Kidney capillary endothelial cell (primary cell): ENCODE data around the gene TXNDC5.
A peak's percentile ranks its signal among the peaks of the same experiment; 100 is the strongest.

ENCODE experiments used
- DNase-seq: peaks from one replicate; pipeline ENCODE4 v3.0.0-alpha.2; 2018; ENCODE audit warnings: low spot score

The TXNDC5 gene

GRCh38 chr6:7910654-7911344, at the start of gene TXNDC5:
TXNDC5 (minus strand) TSS chr6:7910788; CDS start chr6:7910776, 12 bp downstream.
- peak; percentile 44 for DNase-seq

DNA sequence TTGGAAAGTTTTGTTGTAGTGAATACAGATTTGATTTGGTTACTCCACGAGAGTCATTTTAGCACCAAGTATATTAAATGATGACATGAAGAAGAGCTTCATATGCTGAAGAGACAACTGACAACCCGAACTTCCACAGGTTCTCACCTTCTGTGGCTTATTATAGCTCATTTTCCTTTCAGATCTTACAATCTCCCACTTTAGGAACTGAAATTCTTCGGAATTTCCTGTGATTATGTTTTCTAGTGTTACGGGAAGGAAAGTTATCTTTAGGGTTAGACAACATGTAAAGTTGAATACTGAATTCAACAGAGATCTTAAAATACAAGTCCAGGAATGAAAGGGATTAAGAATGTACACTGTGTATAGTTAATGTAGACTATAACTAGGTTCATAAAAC, 49.6 kb upstream of the TXNDC5 start:
- no peak for DNase-seq

- no peak for DNase-seq
Observed at GRCh38 chr6:7959453-7959852, 48.9 kb upstream of the TXNDC5 start.

- DNase-seq, result no peak
Observed at GRCh38 chr6:7958464-7958863, 47.9 kb upstream of the TXNDC5 start.

DNA sequence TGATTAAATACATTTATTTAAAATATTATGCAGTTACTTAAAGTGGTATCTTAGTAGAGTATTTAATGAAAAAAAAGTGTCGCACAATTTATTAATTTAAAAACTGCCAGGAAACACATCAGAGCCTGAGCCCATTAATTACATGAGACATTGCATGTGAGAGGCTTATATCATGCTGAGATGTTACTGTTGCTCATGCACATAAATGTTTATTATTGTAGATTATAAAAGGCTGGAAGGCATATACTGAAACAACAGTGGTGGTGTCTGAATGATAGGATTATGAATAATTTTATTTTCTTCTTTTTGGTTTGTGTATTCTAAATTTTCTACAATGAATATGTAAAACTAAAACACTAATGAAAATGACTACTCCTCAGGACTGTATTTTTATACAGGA, 45.7 kb upstream of the TXNDC5 start:
- no peak for DNase-seq

GRCh38 chr6:7954477-7955200, 44.1 kb upstream of the TXNDC5 start:
- no peak for DNase-seq

DNA sequence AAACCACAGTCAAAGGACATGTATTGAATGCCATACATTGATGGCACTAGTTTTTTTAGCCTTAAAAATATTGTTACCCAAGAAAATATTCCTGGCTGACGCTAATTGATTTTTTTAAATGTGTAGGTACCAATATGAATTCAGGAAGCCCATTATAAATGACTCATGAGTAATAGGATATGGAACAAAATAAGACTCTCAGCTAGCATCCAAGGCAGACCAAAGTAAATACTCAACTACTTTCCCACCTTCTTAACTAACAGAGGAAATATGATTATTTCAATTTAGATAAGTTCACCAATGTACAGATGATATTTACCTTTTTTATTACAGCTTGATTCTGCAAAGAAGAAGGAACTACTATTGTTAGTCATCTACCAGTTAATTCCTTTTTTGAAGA, 43.2 kb upstream of the TXNDC5 start:
- no peak for DNase-seq

DNA sequence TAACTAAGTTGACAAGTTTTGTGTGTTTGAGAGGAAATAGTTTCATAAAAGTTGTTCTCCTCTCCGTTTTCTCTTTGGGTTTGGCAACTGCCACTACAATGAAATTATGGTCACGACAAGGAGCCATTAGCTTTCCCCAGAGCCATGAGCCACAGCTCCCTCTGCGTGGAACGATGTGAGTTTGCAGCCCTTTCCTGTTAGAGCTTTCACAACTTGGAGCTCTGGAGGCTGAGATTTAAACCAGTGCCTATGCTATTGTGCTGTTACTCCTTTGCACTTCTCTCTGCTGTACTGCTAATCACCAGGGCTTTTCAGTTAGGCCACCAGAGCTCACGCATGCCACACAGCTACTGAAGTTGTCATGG, 29.3 kb upstream of the TXNDC5 start:
- no peak for DNase-seq

DNA sequence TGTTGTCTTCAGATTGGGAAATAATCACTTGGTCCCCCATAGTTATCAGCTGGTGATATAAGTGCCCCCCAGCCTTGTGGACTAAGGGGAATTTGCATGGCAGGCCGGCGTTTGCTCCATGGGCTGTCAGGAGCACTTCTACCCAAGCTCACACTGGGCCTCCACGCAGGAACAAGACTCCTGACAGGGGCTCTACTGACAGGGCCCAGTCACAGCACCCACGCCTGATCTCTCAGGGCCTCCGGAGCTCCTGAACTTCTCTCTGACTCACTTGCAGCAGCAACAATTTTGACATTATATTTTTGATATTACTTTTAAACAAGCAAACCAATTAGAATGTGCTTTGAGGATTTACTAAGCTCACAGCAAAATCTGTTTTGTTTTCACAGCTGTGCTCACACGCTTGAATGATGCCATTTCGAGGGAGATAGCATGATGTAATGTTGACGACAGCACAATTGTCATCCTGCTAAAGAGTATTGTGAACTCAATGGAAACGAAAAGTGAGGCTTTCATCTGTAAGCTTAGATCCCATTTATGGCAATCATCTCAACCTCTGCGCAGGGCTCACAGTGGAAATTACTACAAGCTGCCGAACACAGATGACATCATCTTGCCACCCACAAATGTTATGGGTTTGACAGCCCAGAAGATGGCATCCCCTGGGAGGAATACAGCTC, 28.7 kb upstream of the TXNDC5 start:
- no peak for DNase-seq

- DNase-seq, result no peak
Observed at GRCh38 chr6:7938562-7939183, 28.1 kb upstream of the TXNDC5 start.

GRCh38 chr6:7933794-7934193, 23.2 kb upstream of the TXNDC5 start:
- DNase-seq, result no peak

DNA sequence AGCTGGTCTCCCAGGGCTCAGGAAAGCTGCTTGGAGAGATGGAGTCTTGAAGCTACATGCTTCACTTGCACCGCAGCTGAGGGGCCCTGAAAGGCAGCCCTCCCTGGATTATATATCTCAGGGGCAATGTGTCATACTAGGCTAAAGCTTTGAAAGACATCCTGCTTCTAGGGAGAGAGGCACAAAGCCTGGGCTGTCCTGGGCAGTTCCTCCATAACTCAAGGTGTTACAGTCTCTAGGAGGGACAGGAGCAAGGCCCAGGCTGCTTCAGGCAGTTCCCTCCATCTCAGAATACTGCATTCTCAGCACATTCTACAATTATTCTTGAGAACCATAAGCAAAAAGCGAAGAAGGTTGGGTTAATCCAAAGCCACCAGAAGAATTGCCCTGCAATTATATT, 22.0 kb upstream of the TXNDC5 start:
- no peak for DNase-seq

- no peak for DNase-seq
Observed at GRCh38 chr6:7924867-7925266, 14.3 kb upstream of the TXNDC5 start.

- DNase-seq, result no peak
Observed at GRCh38 chr6:7922596-7922995, 12.0 kb upstream of the TXNDC5 start.

DNA sequence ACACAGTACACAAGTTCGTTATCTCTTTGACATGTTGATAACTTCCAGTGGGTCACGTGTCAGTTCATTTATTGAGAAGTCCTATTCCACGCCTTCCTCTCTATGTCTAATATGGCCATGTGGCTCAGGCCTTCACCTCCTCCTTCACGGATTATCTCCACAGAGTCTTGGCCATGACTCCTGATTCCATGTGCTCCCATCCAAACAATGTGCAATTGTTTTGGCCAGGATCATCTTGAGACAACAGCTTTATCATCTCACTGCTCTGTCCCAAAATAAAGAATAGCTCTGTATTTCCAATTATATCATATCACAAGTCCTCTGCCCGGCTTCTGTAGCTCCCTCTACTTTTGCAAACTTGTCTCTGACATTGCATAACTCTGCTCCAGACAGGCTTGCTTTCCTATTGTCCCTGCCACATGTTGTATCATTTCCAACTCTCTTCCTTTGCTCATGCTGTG, 11.1 kb upstream of the TXNDC5 start:
- no peak for DNase-seq

GRCh38 chr6:7921046-7921445, 10.5 kb upstream of the TXNDC5 start:
- DNase-seq, result no peak

DNA sequence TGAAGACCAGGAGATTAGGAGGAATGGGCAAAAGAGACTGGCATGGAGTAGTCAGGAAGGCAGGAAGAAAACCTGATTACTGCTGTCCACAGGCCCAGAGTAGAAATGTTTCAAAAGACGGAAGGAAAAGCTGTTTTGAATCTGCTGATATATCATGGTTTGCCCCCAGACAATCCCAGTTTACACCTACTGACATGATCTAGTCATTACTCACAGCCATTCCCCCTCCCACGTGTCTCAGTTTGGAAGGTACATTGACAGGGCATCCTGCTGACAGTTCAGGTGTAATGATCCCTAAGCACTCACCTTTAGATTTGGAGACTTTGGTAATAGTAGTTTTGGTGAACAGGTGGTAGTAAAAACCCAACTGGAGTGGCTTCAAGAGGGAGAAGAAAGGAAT, 9.8 kb upstream of the TXNDC5 start:
- DNase-seq, result no peak

DNA sequence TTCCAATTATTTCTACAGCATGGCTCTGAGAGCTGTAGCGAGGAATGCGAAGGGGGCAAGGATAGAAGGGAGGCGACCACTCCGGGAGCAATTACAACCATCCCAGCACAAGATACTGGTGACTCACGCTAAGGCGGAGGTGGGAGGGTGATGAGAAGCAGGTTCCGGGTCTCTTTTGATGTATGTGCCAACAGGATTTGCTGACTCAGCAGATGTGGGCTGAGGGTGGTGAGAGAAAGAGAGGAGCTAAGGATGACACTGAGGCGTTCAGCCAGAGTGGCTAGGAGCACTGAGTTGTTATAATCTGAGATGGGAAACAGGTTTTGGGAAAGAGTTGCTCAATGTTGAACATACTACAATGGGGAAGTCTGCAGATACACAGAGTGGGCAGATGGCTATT, 9.3 kb upstream of the TXNDC5 start:
- DNase-seq, result no peak

- no peak for DNase-seq
Observed at GRCh38 chr6:7918403-7918802, 7.8 kb upstream of the TXNDC5 start.

- DNase-seq, result no peak
Observed at GRCh38 chr6:7917729-7918128, 7.1 kb upstream of the TXNDC5 start.

DNA sequence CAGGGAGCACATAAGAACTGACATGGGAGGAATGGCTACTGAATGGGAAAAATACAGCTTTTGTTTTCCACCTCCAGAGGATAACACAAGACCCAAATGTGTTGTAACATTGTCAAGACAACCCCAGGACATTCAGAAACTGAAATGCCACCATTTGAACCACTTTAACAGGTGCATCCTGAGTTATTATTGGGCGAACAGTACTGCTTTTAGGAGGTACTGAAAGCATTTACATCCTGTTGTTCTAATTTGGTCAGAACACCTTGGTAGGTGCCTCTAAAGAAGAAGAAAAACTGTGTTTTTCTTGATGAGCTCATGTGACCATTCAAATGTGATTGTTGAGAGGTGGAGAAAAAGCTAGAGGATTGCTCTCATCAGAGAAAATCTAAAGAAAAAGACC, 6.4 kb upstream of the TXNDC5 start:
- no peak for DNase-seq

DNA sequence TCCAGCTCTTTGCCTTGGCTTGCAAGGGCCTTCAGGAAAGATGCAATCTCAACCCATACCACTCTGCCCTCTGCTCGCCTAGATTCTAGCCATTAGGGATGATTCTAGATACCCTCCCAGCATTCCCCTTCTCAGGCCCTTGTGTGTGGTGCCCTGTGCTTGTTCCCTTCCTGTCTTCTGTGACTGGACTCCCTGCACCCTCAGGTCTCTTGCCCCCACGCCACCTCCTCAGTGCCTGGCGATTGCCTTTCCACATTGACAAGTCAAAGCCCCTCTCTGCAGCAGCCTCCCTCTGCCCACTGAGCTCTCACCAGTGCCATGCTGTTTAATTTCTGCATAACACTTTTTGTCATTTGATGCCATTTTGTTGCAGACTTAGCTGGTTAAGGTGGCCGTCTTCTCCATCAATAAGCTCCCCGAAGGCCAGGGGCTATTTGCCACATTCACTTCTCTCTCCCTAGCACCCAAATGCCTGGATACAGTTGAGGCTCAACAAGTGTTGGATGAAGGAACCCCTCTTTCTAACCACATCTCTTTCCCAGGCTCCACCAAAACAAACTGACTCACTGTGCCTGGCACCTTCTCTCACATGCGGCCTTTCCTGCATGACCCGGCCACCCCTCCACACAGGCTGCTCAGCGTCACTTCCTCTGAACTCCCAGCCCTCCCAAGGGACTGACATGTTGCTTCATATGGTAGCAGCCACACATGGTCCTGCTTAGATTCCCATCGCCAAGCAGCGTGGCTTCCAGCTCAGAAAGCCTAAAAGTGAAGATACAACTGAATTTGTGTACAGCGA, 4.6 kb upstream of the TXNDC5 start:
- DNase-seq, result peak; percentile 76
